Fibroblast of lung (primary cell): ENCODE results near the gene SRPK1.

ENCODE experiments used
- CTCF ChIP-seq, 2 donors: IDR thresholded peaks in 1 of 2; conservative IDR thresholded peaks in 1 of 2; 1 replicate in 1 of 2; 2 replicates in 1 of 2; pipeline ENCODE4 v1.5.1; 2011 to 2012; ENCODE audit warnings: low read length in 2 of 2, control low read depth in 1 of 2, inconsistent platforms in 1 of 2, low read depth in 1 of 2, mild to moderate bottlenecking in 1 of 2
- EZH2 ChIP-seq: IDR thresholded peaks from 2 replicates; pipeline ENCODE4 v1.5.1; 2012; ENCODE audit warnings: low read length, control low read depth, mild to moderate bottlenecking; ENCODE audit errors: missing control alignments

GRCh38 chr6:35922139-35922554, 1.2 kb upstream of the SRPK1 start:
- TF ChIP-seq CTCF (conservative IDR thresholded peaks at IDR 0.05 in 1 of 2, IDR thresholded peaks at IDR 0.05 in 1 of 2; ENCODE audit: low read depth in 1 of 2, low read length in 2 of 2) (no peak), EZH2 (no peak)
